HG02678 (cell line): ENCODE results near the gene RSBN1L.
"Not testable (repeated sequence)": the region's sequence is repeated elsewhere in the genome, so short reads cannot be mapped to it uniquely, and the experiment has no call there.

Experiments used
- ATAC-seq: cut with Tn5 transposase; IDR thresholded peaks from one replicate; pipeline ENCODE4 v1.9.1; 2021; ENCODE audit warnings: mild to moderate bottlenecking, moderate library complexity; ENCODE audit not compliant: unreplicated experiment

The RSBN1L gene

DNA sequence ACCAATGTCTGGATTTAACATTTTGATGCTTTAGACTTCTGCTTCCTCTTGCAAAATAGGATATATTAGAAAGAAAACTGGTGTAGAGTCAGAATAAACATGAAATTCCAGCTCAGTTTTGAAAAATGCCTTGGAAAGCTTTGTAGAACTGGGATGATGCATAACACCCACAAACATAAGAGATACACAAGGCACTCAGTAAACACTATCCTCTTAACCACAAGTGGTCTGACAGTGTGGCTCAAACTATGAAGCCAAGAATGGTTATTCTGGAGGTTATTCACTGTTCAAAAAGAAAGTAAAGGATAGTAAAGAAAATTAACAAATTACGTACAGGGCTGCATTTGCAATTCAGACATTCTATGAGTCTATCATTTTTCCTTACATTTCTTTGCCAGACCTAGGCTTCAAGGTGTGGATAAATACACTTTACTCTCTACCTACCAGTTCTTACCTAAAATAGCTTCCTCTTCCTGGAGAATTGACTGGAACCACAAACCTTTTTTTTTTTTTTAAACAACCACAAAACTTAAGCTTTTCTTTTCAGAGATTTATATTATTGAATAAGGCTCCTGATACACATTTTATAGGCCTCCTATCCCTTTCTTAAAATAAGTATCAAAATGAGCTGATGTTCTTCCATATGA lies 9.0 kb upstream of the RSBN1L start:
- ATAC-seq, result no peak

DNA sequence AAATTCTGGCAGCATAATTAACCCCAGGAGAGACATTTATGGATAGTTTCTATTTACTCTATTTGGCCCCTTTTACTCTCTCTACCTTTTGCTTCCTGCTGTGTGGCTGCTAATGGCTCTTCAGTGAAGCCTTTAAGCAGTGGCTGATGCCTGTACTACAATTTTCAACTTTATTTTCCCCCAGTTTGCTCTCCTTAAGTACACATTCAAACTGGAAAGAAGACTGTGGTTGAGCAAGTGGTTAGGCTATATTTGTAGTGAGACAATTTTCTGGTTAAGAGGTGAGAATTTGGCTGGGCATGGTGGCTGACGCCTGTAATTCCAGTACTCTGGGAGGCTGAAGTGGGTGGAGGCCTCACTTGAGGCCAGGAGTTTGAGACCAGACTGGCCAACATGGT lies 8.5 kb upstream of the RSBN1L start:
- no peak for ATAC-seq

DNA sequence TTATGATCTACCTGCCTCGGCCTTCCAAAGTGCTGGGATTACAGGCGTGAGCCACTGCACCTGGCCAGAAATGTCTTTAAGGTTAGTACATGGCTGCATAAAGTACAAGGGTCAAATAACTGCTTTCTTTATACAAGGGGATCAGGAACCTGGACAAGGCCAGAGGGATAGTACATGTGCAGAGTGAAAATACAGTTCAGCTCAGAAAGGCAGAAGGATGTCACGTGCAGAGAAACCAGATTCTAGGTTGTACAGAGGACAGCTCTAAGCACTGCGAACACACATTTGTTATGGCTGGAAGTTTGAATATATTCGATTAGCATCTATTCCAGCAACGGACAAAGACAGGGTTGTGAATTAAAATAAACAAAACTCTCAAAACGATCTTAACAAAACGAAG lies 6.0 kb upstream of the RSBN1L start:
- no peak for ATAC-seq

DNA sequence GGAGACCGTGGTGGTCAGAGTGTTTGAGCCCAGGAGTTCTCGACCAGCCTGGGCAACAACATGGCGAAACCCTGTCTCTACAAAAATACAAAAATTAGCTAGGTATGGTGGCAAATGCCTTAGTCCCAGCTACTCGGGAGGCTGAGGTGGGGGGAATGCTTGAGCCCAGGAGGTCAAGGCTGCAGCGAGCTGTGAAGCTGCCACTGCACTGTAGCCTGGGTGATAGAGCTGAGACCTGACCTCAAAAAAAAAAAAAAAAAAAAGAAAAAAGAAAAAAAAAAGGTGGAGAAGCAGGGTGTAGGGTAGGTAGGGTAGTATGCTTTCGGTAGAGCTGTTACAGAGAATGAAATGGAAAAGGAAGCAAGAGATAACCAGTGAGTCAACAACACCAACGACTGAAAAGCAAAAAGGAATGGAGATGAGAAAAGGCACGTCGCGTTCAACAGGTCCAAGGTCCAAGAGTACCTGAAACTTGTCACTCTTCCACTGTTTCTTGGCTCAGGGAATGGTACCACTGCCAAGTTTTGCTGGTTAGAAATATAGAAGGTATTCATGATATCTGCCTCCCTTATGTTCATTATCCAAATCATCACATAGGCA lies 4.3 kb upstream of the RSBN1L start:
- ATAC-seq, result no peak

DNA sequence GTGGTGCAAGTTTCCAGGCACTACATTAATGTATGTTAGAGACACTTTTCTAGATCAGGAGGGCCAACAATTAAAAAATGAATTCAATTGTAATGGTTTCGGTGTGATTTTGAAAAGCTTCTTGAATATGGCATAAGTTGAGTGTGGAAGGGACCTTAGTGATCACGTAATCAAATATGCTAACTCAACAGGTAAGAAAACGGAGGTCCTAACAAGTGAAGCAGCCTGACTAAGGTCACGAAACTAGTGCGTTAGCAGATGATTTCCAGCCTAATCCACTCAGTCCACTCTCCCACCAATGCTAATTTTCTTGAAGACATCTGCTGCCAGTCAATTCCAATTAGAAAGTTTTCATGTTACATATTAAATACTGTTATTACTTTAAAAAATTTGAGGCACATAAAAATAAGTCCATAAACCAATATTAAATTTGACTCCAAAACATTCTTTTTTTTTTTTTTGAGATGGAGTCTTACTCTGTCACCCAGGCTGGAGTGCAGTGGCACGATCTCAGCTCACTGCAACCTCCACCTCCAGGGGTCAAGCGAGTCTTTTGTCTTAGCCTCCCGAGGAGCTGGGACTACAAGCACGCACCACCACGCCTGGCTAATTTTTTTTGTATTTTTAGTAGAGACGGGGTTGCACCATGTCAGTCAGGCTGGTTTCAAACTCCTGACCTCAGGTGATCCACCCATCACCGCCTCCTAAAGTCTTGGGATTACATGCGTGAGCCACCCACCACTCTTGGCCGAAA lies 2.3 kb upstream of the RSBN1L start:
- no peak for ATAC-seq

DNA sequence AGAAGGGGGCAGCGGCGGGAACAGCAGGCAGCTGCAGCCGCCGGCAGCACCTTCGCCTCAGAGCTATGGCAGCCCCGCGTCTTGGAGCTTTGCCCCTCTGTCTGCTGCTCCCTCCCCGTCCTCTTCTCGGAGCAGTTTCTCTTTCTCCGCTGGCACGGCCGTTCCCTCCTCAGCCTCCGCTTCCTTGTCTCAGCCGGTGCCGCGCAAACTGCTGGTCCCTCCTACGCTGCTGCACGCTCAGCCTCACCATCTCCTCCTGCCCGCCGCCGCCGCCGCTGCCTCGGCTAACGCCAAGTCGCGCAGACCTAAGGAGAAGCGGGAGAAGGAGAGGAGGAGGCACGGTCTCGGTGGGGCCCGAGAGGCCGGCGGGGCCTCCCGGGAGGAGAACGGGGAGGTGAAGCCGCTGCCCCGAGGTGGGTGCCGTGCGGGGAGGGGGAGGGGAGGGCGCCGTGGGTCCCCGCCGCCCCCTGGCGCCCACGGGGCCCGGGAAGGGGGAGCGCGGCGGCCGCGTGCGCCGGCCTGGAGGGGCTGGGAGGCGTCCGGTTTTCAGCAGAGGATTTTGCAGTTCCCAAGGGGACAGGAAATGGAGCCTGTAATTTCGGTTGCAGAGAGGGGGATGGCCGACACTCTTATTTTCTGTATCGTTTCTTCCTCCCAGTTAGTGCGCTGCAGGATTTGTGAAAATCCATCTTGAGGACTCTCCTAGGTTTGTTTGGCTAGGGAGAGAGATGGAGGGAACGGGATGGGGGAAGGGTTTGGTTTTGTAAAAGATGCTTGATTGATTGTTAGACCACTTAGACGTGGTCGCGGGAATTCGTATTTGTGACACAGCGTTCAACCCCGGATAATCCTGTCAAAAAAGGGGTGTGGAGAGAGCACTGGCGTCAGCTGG lies 630 bp downstream of the RSBN1L start:
- peak; percentile 24 for ATAC-seq

DNA sequence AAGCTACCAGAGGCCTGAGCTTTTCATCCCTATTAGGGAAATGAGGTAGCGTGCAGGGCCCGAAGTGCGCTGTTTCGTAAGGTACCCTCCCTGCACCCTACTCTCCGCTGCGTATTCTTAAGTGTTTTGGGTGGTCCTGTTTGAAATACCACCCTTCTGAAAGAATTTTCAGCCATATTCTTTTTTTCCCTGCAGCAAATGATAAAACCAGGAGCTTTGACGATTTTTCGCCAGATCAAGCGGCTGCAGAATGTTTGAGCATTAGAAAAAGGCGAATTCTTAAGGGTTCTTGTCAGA lies 1.2 kb downstream of the RSBN1L start:
- ATAC-seq, result no peak

DNA sequence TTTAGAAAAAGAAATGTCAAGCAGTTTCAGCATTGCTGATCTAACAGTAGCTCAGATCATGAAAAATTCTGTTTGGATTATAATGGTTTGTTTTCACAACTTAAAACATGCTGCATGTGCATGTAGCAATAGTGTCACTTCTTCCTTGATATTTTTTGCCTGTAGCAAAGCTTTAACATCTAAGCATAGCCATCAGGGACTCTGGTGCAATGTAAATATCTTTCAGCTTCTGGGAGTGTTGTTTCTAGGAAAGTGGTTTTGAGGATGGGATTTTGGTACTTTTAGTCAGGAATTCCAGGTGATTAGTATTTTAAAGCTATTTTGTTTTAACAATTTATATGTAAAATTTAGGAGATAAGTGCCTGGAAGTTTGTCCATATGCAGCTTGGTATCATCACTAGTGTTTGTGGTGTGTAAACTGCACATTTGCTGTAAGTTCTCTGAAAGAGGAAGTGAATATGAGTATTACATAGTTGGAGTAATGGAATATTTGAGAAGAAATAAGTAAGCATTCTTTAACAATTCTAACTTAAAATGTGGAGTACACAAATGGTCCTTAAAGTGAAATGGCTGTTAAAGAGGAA lies 1.9 kb downstream of the RSBN1L start:
- no peak for ATAC-seq

DNA sequence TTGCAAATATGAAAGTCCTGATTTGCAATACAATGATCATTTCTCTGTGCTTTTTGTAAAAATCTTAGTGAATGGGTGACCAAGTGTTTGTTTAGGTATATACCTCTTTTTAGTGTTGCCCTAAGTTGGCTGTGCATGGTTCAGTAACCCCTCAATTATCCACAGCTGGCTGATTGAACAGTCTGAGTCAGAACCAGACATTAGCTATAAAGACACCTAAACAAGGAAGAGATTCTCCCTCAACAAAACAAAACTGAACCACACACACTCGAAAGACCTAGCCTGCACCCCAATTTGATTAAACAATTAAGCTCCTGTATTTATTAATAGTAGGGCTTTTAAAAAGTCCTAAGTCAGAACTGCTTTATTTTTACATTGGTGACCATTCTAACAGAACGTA lies 2.8 kb downstream of the RSBN1L start:
- peak; percentile 27 for ATAC-seq

DNA sequence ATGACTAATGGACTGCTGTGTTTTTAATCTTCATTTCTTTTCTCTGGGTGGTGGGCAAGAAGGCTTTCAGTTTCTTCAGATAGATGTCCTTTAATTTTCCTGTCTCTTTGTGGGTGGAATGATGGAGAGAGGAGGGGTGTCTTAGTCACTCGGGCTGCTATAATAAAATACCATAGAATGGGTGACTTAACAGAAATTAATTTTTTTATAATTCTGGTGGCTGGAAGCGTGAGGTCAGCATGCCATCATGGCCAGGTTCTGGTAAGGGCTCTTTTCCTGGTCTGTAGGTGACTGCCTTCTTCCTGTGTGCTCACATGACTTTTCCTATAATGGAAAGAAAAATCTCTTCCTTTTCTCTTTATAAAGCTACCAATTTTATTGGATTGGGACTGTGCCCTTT lies 6.3 kb downstream of the RSBN1L start:
- no peak for ATAC-seq

DNA sequence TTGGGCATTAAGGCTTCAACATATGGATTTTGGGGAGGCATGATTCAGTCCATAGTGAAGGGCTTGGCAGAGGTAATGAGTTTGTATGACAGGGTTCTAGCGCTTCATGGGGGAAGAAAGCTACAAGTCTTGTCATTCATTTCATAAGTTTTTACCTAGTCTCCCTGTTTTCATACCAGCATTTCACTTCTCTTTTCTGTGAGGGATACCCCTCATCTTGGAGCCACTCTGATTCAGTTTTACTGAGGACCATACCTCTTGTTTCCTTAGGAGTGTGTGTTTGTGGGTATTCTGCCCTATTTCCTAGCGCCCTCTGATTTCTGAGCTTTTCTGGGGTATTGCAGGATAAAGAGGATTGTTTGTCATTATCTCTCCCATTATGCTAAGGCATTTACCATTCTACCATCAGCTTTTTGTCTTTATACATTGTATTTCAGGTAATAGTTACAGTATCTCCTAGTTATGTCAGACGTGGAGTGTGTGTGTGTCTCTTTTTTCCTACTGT lies 6.8 kb downstream of the RSBN1L start:
- ATAC-seq, result no peak

DNA sequence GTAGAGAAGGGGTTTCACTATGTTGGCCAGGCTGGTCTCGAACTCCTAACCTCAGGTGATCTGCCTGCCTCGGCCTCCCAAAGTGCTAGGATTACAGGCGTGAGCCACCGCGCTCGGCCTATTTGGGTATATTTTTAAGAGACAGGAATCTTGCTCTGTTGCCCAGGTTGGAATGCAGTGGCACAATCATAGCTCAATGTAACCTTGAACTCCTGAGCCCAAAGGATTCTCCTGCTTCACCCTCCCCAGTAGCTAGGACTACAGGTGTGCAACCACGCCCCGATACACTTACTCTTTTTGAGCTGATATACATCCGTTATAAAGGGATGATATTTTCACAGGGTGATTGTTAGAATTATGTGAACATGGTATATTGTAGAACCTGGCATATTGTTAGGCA lies 7.4 kb downstream of the RSBN1L start:
- not testable (repeated sequence) for ATAC-seq

DNA sequence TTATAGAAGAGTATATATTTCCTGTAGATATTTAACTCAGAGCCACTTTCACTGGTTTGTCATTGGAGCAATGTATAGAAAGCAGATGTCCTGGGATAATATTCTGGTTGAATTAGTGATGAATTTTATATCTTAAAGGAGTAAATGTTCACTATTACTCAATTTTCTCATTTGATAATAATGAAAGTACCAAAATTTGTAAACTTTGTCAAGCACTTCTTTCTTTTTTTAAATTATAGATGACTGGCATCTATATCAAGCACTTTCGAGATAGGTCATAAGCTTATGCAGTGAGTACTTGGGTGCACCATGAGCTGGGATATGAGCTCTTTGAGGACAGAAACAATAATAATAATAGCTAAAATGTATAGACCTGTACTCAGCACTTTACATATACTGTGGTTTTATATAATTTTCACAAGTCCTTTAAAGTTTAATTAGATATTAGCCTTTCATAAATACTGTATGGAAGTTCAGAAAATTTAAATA lies 11.3 kb downstream of the RSBN1L start:
- no peak for ATAC-seq

DNA sequence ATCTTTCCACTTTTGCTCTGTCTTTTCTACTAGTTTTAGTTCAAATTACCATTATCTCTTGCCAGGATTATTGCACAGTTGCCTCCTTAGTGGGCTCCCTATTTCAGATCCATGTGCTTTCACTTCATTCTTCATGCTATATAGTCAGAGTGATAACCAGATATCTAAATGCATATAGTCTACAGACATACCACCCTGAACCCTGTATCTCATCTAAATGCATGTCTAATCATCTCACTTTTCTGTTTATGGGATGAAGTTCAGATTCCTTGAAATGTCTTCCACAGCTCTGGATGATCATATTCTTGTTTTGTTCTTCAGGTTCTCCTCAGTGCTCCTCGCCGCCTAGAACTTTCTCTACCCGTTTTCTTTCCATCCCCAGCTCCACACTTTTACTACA lies 13.8 kb downstream of the RSBN1L start:
- no peak for ATAC-seq

DNA sequence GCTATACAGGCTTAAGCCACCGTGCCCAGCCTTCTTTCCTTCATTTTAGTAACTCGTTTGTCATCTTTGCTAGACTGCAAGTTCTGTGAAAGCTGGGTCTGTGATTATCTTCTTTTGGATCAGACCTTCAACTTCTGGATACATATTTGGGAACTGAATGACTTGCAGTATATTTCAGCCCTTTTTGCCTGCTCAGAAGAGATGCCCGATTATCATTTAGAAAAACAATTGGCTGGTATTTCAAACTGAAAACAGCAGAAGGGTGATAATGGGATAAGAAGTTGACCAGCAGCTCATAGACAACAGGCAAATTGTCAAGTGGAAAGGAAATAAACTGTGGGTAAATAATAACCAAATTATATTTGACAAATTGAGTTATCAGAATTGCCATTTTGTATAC lies 14.6 kb downstream of the RSBN1L start:
- no peak for ATAC-seq

DNA sequence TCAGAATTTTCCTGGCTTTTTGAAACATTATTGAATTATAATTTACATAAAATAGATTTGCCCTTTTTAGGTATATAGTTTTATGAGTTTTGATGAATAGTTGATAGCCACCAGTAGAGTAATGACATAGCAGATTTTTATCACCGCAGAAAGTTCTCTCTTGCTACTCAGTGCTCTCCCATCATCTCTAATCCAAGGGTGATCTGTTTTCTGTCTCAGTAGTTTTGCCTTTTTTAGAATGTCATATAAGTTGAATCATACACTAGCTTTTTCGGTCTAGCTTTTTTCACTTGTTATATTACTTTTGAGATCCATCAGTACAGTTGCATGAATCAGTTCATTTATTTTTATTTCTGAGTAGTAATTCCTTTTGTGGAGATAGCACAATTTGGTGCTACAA lies 17.9 kb downstream of the RSBN1L start:
- no peak for ATAC-seq

DNA sequence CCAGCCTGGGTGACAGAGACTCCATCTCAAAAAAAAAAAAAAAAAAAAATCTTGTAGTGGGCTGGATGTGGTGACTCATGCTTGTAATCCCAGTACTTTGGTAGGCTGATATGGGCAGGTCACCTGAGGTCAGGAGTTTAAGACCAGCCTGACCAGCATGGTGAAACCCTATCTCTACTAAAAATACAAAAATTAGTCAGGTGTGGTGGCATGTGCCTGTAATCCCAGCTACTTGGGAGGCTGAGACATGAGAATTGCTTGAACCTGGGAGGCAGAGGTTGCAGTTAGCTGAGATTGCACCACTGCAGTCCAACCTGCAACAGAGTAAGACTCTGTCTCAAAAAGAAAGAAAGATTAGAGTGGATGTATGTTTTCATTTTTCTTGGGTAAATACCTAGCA lies 18.7 kb downstream of the RSBN1L start:
- ATAC-seq, result not testable (repeated sequence)

DNA sequence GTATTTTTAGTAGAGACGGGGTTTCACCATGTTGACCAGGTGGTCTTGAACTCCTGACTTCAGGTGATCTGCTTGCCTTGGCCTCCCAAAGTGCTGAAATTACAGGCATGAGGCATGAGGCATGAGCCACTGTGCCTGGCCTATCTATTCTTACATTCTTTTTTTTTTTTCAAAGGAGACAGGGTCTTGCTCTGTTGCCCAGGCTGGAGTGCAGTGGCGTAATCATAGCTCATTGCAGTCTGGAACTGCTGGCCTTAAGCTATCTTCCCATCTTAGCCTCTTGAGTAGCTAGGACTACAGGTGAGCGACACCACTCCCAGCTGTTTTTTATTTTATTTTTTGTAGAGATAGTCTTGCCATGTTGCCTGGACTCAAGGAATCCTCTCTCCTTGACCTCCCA lies 20.5 kb downstream of the RSBN1L start:
- no peak for ATAC-seq

DNA sequence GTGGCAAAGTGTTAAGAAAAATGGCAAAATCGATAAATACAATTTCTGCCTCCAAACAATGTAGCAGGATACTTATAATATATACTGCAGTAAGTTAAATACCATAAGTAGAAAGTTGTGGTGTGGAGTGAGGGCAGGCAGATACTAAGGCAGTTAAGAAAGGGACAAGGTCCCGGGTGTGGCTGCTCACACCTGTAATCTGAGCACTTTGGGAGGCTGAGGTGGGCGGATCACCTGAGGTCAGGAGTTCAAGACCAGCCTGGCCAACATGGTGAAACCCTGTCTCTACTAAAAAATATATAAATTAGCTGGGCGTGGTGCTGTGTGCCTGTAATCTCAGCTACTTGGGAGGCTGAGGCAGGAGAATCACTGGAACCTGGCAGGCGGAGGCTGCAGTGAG lies 21.3 kb downstream of the RSBN1L start:
- ATAC-seq, result not testable (repeated sequence)

DNA sequence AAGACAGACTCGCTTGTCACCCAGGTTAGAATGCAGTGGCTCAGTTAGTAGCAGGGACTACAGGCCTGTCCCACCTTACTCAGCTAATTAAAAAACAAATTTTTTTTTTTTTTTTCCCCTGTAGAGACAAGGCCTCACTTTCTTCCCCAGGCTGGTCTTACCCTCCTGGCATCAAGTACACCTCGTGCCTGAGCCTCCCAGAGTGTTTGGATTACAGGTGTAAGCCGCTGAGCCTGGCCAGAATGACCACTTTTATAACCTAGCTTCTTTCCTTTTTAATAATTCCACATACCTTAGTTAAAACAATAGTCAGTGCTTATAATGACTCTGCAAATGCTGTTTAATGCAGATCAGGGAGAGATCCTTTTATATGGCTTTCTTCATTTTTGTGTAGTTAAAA lies 31.3 kb downstream of the RSBN1L start:
- ATAC-seq, result no peak
